WTC11 (cell line): ENCODE measurements around the gene MRFAP1L1.

Source experiments
- CTCF ChIP-seq: fragments of 200-600 bp; IDR thresholded peaks from 2 replicates; pipeline ENCODE4 v1.8.0; 2022; ENCODE audit warnings: antibody characterized with exemption
- KAT7 ChIP-seq: sonication (generic); formaldehyde crosslinking; IDR thresholded peaks from 2 replicates; pipeline ENCODE4 v1.8.1; 2023; ENCODE audit warnings: missing genetic modification reagents, mild to moderate bottlenecking, borderline replicate concordance
- TCF7 ChIP-seq: sonication (generic); formaldehyde crosslinking; IDR thresholded peaks from 2 replicates; pipeline ENCODE4 v1.8.0; 2022; ENCODE audit warnings: mild to moderate bottlenecking, low read depth, missing genetic modification reagents, moderate library complexity

- TF ChIP-seq KAT7 (no peak), CTCF (no peak), TCF7 (CRISPR knock-in tag) (no peak)
Observed at GRCh38 chr4:6755088-6755753, 45.6 kb upstream of the MRFAP1L1 start.
